ENCODE measurements around the gene LRCH1. TPM values are rescaled to one million over a fixed set of nuclear protein-coding genes. Genes with fewer than 3 reads are reported as not detected.
A peak's percentile ranks its signal among the peaks of the same experiment; 100 is the strongest.

The LRCH1 gene
- total and polyA plus RNA-seq, 2 experiments from 2014 or later, result 4.7 to 5.0 TPM

DNA sequence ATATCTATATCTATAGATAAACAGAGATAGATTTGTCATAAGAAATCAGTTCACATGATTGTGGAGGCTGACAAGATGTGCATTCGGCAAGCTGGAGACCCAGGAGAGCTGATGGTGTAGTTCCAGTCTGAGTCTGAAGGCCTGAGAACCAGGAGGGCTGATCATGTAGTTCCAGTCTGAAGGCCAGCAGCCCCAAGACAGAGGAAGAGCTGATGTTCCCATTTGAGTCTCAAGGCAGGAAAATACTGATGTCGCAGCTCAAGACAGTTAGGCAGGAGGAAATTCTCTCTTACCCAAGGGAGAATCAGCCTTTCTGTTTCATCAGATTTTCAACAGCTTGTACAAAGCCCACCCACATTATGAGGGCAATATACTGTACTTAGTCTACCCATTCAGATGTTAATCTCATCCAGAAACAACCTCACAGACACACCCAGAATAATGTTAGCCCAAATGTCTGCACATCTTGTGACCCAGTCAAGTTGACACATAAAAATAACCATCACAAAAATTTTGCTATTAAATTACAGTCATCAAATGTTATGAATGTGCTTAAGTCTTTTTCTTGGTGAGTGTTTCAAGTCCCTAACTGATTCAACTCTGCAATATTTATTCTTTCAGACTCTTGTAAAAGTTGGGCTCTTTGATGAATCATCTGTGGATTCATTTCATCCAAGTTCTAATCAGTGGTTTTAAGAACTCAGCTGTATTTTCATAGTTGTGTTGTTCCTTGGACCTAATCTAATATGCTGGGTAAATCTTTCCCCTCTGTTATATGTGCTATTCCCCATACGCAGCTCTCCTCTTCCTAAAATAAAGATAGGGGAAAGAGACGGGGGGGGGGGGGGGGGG lies 22.7 kb upstream of the LRCH1 start:
- in situ Hi-C loops (cut with MboI), result no loop called here
- peak; percentile 67 for DNase-seq
- H3K79me2 ChIP-seq (ENCODE audit: insufficient read depth), result no peaks in the 10 kb centered on the region
- peaks cover 13% of the 10 kb centered on the region; the same call in 1 of the 2 replicates for H3F3A ChIP-seq (ENCODE audit: insufficient read depth)
- H3K4me3 ChIP-seq, result no peak overlapping the region
- no peaks in the 10 kb centered on the region for H3K9me2 ChIP-seq (ENCODE audit: insufficient read depth)
- H3K27ac ChIP-seq, result no peak overlapping the region
- H4K20me1 ChIP-seq (ENCODE audit: insufficient read depth), result no peaks in the 10 kb centered on the region
- H3K4me1 ChIP-seq (ENCODE audit: insufficient read depth), result peaks cover 7% of the 10 kb centered on the region; the same call in 1 of the 2 replicates
- no peak overlapping the region for H2AFZ ChIP-seq
- H3K9me3 ChIP-seq (ENCODE audit: low read depth), result no peaks in the 10 kb centered on the region
- WGBS, 2 experiments (ENCODE audit: low coverage in 1 of 2, low lambda C conversion rate in 2 of 2, missing lambda C conversion rate in 2 of 2), result 26 to 28% methylated on average over 4 of the region's 4 CpGs
- no peak for TF ChIP-seq EZH2 (IDR thresholded peaks at IDR 0.05; ENCODE audit: insufficient read depth, poor library complexity, severe bottlenecking)
- TF ChIP-seq EZH2phosphoT487 (IDR thresholded peaks at IDR 0.05; ENCODE audit: insufficient read depth, low read depth), result no peak
- peak overlapping the region; percentile 11 for H3K4me2 ChIP-seq (ENCODE audit: unreplicated experiment)
- H3K27me3 ChIP-seq (replicated peaks; ENCODE audit: insufficient read depth), result peaks cover 5% of the 10 kb centered on the region; the same call in 1 of the 2 replicates
- no peaks in the 10 kb centered on the region for H3K36me3 ChIP-seq (ENCODE audit: low read depth)
- no peak overlapping the region for H3K9ac ChIP-seq

DNA sequence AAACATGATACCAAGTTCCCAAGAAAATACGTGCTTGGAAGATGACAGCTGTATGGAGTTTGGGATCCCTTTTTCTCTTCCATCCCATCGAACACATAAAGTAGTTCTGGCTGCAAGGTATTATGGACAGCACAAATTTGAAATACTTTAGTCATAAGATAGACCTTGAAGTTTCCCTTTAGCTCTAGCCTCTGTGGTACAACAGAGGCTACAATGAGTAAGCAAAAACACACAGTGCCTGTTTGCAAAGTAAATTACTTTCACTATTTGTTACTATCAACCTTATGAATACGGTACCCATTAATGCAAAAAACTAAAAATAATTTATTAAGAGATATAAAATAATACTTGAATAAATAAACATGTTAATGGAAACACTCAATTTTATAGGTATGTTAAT lies 21.0 kb upstream of the LRCH1 start:
- TF ChIP-seq EZH2 (IDR thresholded peaks at IDR 0.05; ENCODE audit: insufficient read depth, poor library complexity, severe bottlenecking) (no peak), EZH2phosphoT487 (IDR thresholded peaks at IDR 0.05; ENCODE audit: insufficient read depth, low read depth) (no peak)
- WGBS, 2 experiments (ENCODE audit: low coverage in 1 of 2, low lambda C conversion rate in 2 of 2, missing lambda C conversion rate in 2 of 2), result 88 to 91% methylated on average over 3 of the region's 3 CpGs
- Histone ChIP-seq H3K9me2 (ENCODE audit: insufficient read depth) (no peaks in the 10 kb centered on the region), H3K27me3 (replicated peaks; ENCODE audit: insufficient read depth) (0 out of 2 replicates have a peak, but pooled peaks cover 5% of the 10 kb centered on the region), H3K27ac (no peak overlapping the region), H3K9ac (no peak overlapping the region), H3F3A (ENCODE audit: insufficient read depth) (peaks cover 13% of the 10 kb centered on the region; the same call in 1 of the 2 replicates), H2AFZ (no peak overlapping the region), H3K4me2 (ENCODE audit: unreplicated experiment) (no peak overlapping the region), H3K4me3 (no peak overlapping the region), H3K9me3 (ENCODE audit: low read depth) (no peaks in the 10 kb centered on the region), H4K20me1 (ENCODE audit: insufficient read depth) (no peaks in the 10 kb centered on the region), H3K79me2 (ENCODE audit: insufficient read depth) (no peaks in the 10 kb centered on the region), H3K4me1 (ENCODE audit: insufficient read depth) (peaks cover 7% of the 10 kb centered on the region; the same call in 1 of the 2 replicates), H3K36me3 (ENCODE audit: low read depth) (no peaks in the 10 kb centered on the region)
- in situ Hi-C loops (cut with MboI), result no loop called here
- DNase-seq, result no peak

DNA sequence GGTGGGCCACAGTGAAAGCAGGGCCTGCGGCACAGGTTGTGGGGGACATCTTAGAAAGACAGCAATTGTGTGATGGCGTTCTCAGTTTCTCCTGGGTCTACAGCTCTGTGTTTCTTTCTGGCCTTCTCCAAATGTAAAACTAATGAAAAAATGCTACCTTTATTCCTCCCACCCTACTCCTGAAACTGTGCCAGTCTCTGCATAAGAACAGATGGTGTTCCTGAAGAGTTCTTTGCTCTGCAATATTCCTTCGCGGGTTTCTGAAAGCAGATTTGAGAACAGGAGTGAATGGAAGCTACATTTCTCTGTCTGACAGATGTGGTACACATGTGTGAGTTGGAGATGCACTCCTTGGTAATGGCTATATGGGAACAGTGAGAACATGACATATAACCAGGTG lies 18.0 kb upstream of the LRCH1 start:
- Histone ChIP-seq H3F3A (ENCODE audit: insufficient read depth) (peaks cover 10% of the 10 kb centered on the region; the same call in 1 of the 2 replicates), H3K9ac (no peak overlapping the region), H3K9me2 (ENCODE audit: insufficient read depth) (no peaks in the 10 kb centered on the region), H3K27ac (no peak overlapping the region), H3K9me3 (ENCODE audit: low read depth) (no peaks in the 10 kb centered on the region), H3K4me1 (ENCODE audit: insufficient read depth) (peaks cover 6% of the 10 kb centered on the region; the same call in 1 of the 2 replicates), H3K27me3 (replicated peaks; ENCODE audit: insufficient read depth) (no peaks in the 10 kb centered on the region), H2AFZ (no peak overlapping the region), H3K4me2 (ENCODE audit: unreplicated experiment) (no peak overlapping the region), H3K79me2 (ENCODE audit: insufficient read depth) (no peaks in the 10 kb centered on the region), H4K20me1 (ENCODE audit: insufficient read depth) (no peaks in the 10 kb centered on the region), H3K36me3 (ENCODE audit: low read depth) (no peaks in the 10 kb centered on the region), H3K4me3 (no peak overlapping the region)
- in situ Hi-C loops (cut with MboI), result no loop called here
- TF ChIP-seq EZH2phosphoT487 (IDR thresholded peaks at IDR 0.05; ENCODE audit: insufficient read depth, low read depth) (no peak), EZH2 (IDR thresholded peaks at IDR 0.05; ENCODE audit: insufficient read depth, poor library complexity, severe bottlenecking) (no peak)
- DNase-seq, result no peak
- WGBS, 2 experiments (ENCODE audit: low coverage in 1 of 2, low lambda C conversion rate in 2 of 2, missing lambda C conversion rate in 2 of 2), result 96 to 97% methylated on average over 4 of the region's 4 CpGs

DNA sequence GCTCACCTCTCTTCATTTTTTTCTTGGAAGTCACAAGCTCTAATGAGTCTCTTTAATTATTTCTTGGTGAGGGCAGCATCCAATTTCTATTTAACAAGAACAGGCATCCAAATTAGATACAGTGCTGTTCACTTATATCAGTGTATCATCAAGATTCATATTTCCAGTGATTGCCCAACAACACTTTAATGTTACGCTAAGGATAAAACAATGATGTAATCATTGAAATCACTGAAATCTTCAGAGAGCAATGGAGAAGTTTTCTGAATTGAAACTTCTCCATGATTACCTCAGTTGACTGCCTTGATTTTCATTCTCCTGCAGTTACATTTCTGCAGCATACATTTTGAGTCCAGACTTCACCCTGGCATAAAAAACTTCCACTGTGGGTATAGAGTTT lies 17.1 kb upstream of the LRCH1 start:
- DNase-seq, result peak; percentile 21

More for the DNA sequence above, 17.1 kb upstream of the LRCH1 start:
- in situ Hi-C loops (cut with MboI), result no loop called here
- H3K79me2 ChIP-seq (ENCODE audit: insufficient read depth), result no peaks in the 10 kb centered on the region
- H3F3A ChIP-seq (ENCODE audit: insufficient read depth), result peaks cover 4% of the 10 kb centered on the region; the same call in 1 of the 2 replicates
- H3K4me1 ChIP-seq (ENCODE audit: insufficient read depth), result no peaks in the 10 kb centered on the region
- no peak for TF ChIP-seq EZH2phosphoT487 (IDR thresholded peaks at IDR 0.05; ENCODE audit: insufficient read depth, low read depth)
- no peak for TF ChIP-seq EZH2 (IDR thresholded peaks at IDR 0.05; ENCODE audit: insufficient read depth, poor library complexity, severe bottlenecking)
- WGBS, 2 experiments (ENCODE audit: low coverage in 1 of 2, low lambda C conversion rate in 2 of 2, missing lambda C conversion rate in 2 of 2), result 85 to 94% methylated on average over 1 of the region's 1 CpG
- H3K4me2 ChIP-seq (ENCODE audit: unreplicated experiment), result no peak overlapping the region
- no peak overlapping the region for H3K9ac ChIP-seq
- no peaks in the 10 kb centered on the region for H3K27me3 ChIP-seq (replicated peaks; ENCODE audit: insufficient read depth)
- no peaks in the 10 kb centered on the region for H3K36me3 ChIP-seq (ENCODE audit: low read depth)
- H4K20me1 ChIP-seq (ENCODE audit: insufficient read depth), result no peaks in the 10 kb centered on the region
- H3K9me3 ChIP-seq (ENCODE audit: low read depth), result no peaks in the 10 kb centered on the region
- no peak overlapping the region for H2AFZ ChIP-seq
- H3K4me3 ChIP-seq, result no peak overlapping the region
- no peak overlapping the region for H3K27ac ChIP-seq
- no peaks in the 10 kb centered on the region for H3K9me2 ChIP-seq (ENCODE audit: insufficient read depth)
